Right atrium auricular region (tissue), 2 donors: ENCODE measurements around the gene ITPKB. TPM values are rescaled to one million over a fixed set of nuclear protein-coding genes. Genes with fewer than 3 reads are reported as not detected.

Experiments used
- DNase-seq: peaks from one replicate; pipeline ENCODE4 v3.0.0-alpha.2; 2019; ENCODE audit warnings: low spot score
- H3K27ac ChIP-seq, 2 donors: fragments of 200-600 bp; sonication (generic); 1 replicate in 1 of 2; 2 replicates in 1 of 2; pipeline ENCODE4 v1.5.1; 2016 to 2019
- H3K27me3 ChIP-seq, 2 donors: fragments of 200-600 bp; sonication (generic); one replicate each; pipeline versions ENCODE4 v1.5.1 to v1.6.0; 2017 to 2019
- H3K36me3 ChIP-seq: fragments of 200-600 bp; sonication (generic); one replicate; pipeline ENCODE4 v1.5.1; 2016
- H3K4me1 ChIP-seq, 2 donors: fragments of 200-600 bp; sonication (generic); one replicate each; pipeline versions ENCODE4 v1.5.1 to v1.6.0; 2017 to 2019
- H3K4me3 ChIP-seq, 2 donors: fragments of 200-600 bp; sonication (generic); 1 replicate in 1 of 2; 2 replicates in 1 of 2; pipeline ENCODE4 v1.5.1; 2017 to 2019; ENCODE audit warnings: mild to moderate bottlenecking in 1 of 2, moderate library complexity in 1 of 2
- H3K9me3 ChIP-seq, 2 donors: fragments of 200-600 bp; sonication (generic); one replicate each; pipeline ENCODE4 v1.5.1; 2019
- total RNA-seq, 2 donors: library from RNA; depleted of rRNA; stranded (reverse); fragments of >200 nt; gene quantifications; one replicate each; pipeline ENCODE4 v1.1.0, GENCODE V29; 2016
- TF ChIP-seq, protein P1 (sequence below), 2 donors: fragments of 200-600 bp; sonication (generic); IDR thresholded peaks; one replicate each; pipeline ENCODE4 v1.5.1; 2019; ENCODE audit warnings: antibody characterized with exemption in 2 of 2

ITPKB gene
- total RNA-seq, 2 donors from 2014 or later = 10.8 to 11.0 TPM

DNA sequence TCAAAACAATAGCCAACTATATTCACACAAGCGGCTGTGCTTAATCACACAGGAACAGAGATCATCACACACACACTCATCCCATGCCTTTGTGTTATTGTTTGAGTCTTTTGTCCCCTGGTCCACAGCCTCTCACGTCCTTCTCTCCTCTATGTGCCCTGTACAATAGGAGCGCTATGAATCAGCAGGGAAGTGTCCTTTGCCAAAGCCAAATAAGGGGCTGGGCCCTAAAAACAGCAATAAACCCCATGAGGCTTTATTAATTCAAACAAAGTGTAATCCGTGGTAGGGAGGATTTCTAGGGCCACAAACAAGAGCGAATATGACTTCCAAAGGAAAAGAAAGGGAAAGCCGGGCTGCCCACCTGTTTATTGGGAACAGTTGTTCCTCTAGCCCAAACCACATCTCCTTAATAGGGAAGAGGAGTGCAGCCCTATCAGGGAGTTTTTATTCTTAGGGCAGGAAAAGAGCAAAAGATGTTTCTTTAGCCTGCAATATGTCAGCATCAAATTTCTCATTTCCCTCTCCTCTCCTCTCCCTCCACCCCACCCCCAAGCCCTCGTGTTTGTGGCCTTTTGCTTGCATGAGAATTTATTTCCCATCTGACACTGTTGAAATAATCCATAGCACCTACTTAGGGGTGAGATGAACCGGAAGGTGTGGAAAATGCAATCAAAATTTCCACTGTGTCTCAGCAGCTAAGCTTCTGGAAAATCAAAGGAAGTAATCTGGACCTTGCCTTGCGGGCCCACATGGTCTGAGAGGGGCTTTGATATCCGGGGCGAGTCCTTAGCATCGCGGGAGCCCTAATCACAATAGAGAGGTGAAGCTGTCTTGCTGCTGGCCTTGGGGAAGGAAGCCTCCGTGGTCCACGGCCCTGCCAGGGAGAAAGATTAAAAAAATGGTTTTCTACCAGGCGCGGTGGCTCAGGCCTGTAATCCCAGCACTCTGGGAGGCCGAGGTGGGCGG lies 45.3 kb upstream of the ITPKB start:
- H3K27ac ChIP-seq = no peak overlapping the region
- TF ChIP-seq, protein P1, sequence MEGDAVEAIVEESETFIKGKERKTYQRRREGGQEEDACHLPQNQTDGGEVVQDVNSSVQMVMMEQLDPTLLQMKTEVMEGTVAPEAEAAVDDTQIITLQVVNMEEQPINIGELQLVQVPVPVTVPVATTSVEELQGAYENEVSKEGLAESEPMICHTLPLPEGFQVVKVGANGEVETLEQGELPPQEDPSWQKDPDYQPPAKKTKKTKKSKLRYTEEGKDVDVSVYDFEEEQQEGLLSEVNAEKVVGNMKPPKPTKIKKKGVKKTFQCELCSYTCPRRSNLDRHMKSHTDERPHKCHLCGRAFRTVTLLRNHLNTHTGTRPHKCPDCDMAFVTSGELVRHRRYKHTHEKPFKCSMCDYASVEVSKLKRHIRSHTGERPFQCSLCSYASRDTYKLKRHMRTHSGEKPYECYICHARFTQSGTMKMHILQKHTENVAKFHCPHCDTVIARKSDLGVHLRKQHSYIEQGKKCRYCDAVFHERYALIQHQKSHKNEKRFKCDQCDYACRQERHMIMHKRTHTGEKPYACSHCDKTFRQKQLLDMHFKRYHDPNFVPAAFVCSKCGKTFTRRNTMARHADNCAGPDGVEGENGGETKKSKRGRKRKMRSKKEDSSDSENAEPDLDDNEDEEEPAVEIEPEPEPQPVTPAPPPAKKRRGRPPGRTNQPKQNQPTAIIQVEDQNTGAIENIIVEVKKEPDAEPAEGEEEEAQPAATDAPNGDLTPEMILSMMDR (IDR thresholded peaks at IDR 0.05) = no peak

DNA sequence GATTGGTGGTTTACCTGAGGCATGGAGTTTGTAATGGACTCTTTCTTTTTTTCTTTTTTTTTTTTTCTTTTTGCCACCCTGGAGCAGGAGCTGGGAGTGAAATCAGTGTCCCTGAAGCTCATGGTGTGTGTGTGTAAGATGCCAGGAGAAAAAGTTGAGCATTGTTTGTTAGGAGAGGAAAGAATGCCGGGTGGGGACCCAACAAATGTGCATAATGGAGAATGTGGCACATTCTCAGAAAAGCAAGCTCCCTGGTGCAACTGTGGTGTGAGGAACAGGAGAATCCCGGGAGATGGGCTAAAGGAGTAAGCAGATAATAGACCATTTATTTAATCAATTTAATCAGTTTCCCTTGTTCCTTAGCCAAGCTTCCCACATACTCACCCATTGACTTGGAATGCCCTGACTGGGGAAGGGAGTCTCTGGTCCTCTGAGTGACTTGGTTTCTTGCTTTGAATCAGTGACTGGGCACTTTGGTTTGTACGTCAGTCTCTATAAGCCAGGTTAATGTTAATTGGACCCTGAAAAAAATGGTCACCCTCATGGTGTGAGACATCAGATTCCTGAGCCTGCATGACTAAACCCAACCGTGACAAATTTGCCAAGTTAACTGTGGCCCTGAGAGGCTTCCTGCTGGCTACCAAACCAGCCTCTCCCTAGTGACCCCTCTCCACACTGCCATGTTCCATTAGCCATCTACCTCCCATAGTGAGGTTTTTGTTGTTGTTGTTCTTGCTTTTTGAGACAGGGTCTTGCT lies 43.9 kb upstream of the ITPKB start:
- TF ChIP-seq, protein P1 (IDR thresholded peaks at IDR 0.05) = no peak
- Histone ChIP-seq H3K4me1 (peaks cover 0 to 5% of the 10 kb centered on the region in 2 donors), H3K27me3 (no peaks in the 10 kb centered on the region), H3K4me3 (no peak overlapping the region), H3K27ac (no peak overlapping the region), H3K9me3 (no peaks in the 10 kb centered on the region), H3K36me3 (no peaks in the 10 kb centered on the region)
- DNase-seq = no peak

More for the DNA sequence above, 45.3 kb upstream of the ITPKB start:
- H3K36me3 ChIP-seq = no peaks in the 10 kb centered on the region
- H3K27me3 ChIP-seq = no peaks in the 10 kb centered on the region
- no peaks in the 10 kb centered on the region for H3K4me1 ChIP-seq
- H3K4me3 ChIP-seq = no peak overlapping the region
- H3K9me3 ChIP-seq = no peaks in the 10 kb centered on the region
- no peak for DNase-seq

DNA sequence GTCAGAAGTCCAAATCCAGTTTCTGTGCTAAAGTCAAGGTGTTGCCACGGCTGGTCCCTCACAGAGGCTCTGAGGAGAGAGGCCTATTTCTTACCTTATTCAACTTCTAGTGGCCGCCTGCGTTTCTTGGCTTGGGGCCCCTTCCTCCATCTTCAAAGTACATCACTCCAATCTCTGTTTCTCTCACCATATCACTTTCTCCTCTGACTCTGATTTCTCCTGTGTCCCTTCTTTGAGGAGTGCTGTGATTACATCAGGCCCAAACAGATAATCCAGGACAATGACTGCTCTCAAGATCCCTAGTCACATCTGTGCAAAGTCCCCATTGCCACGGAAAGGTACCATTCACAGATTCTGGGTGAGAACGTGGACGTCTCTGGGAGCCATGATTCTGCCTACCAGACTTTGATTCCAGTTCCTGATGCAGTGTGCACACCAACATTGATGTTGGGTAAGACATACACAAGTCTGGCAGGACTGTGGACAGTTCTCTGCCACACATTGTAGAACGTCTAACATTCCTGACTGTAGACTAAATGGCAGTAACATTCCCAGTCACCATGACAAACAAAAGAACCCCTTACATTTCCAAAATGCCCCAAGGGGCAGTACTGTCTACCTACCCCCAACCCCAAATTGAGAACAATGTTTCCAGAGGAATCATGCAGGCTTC lies 43.0 kb upstream of the ITPKB start:
- DNase-seq = no peak
- TF ChIP-seq, protein P1 (IDR thresholded peaks at IDR 0.05) = no peak
- H3K27ac ChIP-seq = no peak overlapping the region
- H3K9me3 ChIP-seq = peaks cover 0 to 4% of the 10 kb centered on the region in 2 donors
- no peaks in the 10 kb centered on the region for H3K27me3 ChIP-seq
- no peak overlapping the region for H3K4me3 ChIP-seq
- peaks cover 0 to 5% of the 10 kb centered on the region in 2 donors for H3K4me1 ChIP-seq
- H3K36me3 ChIP-seq = no peaks in the 10 kb centered on the region

DNA sequence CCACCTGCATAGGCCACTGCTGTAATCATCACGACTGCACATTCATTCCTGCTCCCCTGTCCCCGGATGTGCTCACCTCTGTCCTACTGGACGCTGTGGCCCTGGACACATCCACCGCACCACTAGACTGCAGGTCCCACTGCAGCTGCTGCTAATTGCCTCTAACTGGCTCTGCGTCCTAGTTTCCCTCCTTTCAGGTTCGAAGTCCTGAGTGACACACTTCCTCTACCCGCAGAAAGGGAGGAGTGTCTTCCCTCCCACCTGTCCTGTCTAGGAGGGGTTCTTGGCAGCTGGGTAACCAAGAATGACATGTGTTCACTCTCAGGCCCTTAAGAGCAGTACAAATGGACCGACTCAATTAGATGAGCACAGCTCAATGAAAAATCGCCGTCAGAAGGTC lies 40.5 kb upstream of the ITPKB start:
- TF ChIP-seq, protein P1 (IDR thresholded peaks at IDR 0.05) = no peak
- Histone ChIP-seq H3K9me3 (peaks cover 0 to 10% of the 10 kb centered on the region in 2 donors), H3K4me1 (peaks cover 0 to 5% of the 10 kb centered on the region in 2 donors), H3K36me3 (no peaks in the 10 kb centered on the region), H3K4me3 (no peak overlapping the region), H3K27ac (no peak overlapping the region), H3K27me3 (no peaks in the 10 kb centered on the region)
- DNase-seq = no peak

DNA sequence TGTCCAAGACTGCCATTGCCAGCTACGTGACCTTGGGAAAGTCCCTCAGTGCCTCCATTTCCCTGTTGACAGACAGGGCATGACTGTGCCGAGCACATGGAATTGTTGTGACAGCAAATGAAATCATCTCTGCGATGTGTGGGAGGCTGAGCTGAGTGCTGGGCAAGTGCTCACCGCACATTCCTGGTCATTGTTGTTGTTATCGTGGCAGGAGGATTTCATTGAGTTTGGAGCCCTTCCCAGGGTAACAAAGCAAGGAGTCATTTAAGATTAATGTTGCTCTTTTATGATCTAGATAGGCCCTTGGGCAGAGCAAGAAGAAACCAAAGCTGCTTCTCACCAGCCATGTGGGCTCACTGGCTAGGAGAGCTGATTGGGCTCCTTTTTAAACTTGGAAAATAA lies 39.6 kb upstream of the ITPKB start:
- no peak overlapping the region for H3K4me3 ChIP-seq
- TF ChIP-seq, protein P1 (IDR thresholded peaks at IDR 0.05) = no peak
- no peak for DNase-seq
- no peaks in the 10 kb centered on the region for H3K27me3 ChIP-seq
- no peak overlapping the region for H3K27ac ChIP-seq
- peaks cover 0 to 10% of the 10 kb centered on the region in 2 donors for H3K9me3 ChIP-seq
- H3K4me1 ChIP-seq = peaks cover 0 to 5% of the 10 kb centered on the region in 2 donors
- H3K36me3 ChIP-seq = no peaks in the 10 kb centered on the region
